AG10803 (cell line): ENCODE data around the gene ZNF837.
"Not testable (repeated sequence)": the region's sequence is repeated elsewhere in the genome, so short reads cannot be mapped to it uniquely, and the experiment has no call there.

ENCODE experiments used
- DNase-seq: peaks from one replicate; pipeline ENCODE4 v3.0.0; 2010; ENCODE audit warnings: low read depth
- H3K4me3 ChIP-seq: 2 replicates; pipeline ENCODE4 v1.5.1; 2011; ENCODE audit warnings: mild to moderate bottlenecking, low read length, control low read depth
- TF ChIP-seq, protein P1 (sequence below): conservative IDR thresholded peaks from 2 replicates; pipeline ENCODE4 v1.5.1; 2011; ENCODE audit warnings: mild to moderate bottlenecking, low read length, control low read depth, inconsistent platforms

ZNF837 gene

DNA sequence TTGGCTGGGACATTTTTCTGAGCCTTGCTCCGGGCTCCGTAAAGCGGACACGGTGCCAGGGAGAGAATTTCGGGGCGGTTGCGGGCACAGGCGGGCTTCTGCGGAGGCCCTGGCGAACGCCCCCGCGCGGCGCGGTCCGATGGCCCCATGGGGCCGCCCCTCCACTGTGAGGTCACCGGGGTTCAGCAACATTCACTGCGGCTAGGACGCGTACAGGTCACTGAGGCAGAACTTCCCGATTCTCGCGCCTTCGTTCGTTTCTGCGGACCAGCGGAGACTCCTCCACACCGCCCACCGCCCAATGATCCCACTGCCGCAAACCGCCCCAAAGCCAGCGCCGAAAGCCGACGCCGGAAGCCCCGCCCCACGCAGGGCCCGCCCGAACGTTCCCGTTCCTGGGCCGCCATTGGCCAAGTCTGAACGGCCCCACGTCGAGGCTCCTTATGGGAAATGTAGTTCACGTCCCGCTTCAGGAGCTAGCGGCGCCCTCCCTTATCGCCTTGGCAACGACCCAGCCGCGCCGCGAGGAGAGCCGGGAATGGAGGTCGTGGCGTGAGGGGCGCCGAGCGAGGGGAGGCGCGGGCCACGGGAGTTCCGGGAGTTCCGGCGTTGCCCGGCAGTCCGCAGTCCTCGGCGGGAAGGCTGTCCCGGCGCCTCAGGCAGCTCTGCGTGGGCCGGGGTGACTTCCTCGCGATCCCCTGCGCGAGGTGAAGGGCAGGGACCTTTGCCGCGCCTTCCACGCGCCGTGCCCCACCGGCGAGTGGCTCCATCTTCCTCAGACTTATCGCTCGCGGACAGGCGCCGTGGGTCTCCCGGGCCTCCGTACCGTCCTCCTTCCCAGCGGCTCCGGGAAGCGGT is 27.6 kb upstream of the ZNF837 start, which contains the start of gene ZNF584:
TSS of gene ZNF584 (plus strand) at position 498 of the 858 bp plus-strand sequence. CDS start 499 bp downstream, outside the sequence.
- TF ChIP-seq, protein P1, sequence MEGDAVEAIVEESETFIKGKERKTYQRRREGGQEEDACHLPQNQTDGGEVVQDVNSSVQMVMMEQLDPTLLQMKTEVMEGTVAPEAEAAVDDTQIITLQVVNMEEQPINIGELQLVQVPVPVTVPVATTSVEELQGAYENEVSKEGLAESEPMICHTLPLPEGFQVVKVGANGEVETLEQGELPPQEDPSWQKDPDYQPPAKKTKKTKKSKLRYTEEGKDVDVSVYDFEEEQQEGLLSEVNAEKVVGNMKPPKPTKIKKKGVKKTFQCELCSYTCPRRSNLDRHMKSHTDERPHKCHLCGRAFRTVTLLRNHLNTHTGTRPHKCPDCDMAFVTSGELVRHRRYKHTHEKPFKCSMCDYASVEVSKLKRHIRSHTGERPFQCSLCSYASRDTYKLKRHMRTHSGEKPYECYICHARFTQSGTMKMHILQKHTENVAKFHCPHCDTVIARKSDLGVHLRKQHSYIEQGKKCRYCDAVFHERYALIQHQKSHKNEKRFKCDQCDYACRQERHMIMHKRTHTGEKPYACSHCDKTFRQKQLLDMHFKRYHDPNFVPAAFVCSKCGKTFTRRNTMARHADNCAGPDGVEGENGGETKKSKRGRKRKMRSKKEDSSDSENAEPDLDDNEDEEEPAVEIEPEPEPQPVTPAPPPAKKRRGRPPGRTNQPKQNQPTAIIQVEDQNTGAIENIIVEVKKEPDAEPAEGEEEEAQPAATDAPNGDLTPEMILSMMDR = peak; percentile 19
- peak within 1 kb of the TSS; percentile 93 for H3K4me3 ChIP-seq
- DNase-seq = peak; percentile 87

DNA sequence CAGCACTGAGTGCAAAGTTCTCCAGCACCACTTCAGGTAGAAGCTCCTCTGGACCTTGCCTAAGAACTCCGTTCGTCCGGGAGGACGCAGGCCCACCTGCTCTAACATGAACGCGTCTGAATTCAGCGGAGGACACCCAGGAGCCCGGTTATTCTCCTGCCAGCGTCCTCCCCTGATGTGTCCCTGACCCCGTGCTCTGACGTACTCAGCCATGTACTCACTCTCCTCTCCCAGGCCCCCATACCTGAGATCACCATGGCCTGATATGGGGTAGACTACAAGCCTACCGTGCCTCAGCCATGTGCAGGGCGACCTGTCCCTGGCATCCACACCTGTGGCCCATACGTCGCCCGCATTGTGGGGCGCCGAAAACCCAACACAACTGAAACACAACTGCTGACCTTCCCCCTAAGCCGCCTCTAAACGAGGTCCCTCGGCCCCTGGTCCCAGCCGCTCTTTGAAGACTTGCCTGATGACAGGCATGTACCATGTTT is 26.9 kb upstream of the ZNF837 start:
- no peak for DNase-seq
- TF ChIP-seq, protein P1 = no peak
- peak overlapping the region; percentile 93 for H3K4me3 ChIP-seq

DNA sequence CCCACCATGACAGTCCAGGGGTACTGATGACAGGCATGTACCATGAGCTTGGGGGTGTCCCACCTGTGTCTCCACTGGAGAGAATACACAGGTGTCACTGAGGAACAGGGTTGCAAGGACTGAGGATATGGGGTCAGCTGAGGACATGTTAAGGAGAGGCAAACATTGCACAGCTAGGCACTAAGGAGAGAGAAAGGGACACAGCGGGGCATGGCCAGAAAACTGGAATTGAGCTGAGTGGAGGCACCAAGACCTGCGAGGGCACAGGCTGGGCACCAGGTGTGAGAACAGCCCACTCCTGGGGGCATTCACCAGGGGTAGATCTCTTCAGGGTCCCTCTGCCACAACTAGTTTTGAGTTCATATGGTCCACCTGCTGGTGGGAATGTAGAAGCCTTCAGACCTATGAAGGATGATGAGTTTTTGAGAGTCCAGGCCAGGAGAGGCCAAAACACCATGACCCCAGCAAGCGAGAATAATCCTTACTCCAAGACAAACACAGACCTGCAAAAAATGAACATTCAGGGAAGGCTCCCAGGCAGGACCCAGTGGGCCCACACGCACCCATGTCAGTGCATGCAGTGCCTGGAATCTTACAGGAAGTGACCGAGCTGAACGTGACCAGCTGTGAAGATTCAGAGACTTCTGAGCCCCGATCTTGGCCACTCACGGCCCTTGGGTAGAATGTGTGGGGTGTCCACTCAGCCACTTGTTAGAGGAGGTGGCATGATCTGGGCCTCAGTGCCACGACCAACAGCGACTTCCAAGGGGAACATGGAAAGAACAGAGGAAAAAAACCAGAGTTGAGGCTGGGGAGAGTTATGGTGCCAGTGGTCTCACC is 26.2 kb upstream of the ZNF837 start:
- H3K4me3 ChIP-seq = peak overlapping the region; percentile 93
- TF ChIP-seq, protein P1 = peak; percentile 46
- DNase-seq = no peak

DNA sequence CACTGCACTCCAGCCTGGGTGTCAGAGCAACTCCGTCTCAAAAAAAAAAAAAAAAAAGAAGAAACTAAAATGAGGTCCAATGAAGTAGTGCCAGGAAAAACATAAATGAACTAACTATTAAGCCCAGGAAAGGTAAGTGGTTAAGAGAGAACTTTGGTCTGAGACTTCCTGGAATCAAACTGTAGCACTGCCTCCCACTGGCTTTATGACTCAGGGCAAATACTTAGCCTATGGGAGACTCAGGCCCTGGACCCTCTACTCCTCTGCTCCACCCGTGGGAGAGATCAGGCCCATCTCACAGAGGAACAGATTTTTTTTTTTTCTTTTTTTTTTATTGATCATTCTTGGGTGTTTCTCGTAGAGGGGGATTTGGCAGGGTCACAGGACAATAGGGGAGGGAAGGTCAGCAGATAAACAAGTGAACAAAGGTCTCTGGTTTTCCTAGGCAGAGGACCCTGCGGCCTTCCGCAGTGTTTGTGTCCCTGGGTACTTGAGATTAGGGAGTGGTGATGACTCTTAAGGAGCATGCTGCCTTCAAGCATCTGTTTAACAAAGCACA is 23.2 kb upstream of the ZNF837 start:
- not testable (repeated sequence) for H3K4me3 ChIP-seq, DNase-seq

DNA sequence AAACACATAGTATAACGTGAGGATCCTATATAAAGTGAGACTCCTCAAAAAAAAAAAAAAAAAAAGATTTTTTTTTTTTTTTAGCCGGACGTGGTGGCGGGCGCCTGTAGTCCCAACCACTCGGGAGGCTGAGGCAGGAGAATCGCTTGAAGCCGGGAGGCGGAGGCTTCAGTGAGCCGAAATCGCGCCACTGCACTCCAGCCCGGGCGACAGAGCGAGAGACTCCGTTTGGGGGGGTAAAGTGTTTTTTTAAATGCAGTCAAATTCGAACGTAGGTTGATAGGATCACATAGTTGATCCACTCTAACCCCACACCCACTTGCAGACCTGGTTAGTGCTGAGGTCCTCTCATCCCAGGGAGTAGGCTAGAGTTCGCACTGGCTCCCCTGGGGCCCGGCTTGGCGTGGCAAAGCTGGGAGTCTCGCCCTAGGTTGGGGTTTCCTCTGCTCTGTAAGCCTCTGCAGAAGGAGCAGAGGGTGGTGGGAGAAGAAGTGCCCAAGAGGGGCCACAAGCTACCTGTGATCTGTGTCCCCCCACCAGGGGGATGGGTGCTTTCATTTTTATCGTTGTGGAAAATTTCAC is 21.1 kb upstream of the ZNF837 start:
- no peak for DNase-seq
- TF ChIP-seq, protein P1 = no peak
- H3K4me3 ChIP-seq = peak overlapping the region; percentile 78

DNA sequence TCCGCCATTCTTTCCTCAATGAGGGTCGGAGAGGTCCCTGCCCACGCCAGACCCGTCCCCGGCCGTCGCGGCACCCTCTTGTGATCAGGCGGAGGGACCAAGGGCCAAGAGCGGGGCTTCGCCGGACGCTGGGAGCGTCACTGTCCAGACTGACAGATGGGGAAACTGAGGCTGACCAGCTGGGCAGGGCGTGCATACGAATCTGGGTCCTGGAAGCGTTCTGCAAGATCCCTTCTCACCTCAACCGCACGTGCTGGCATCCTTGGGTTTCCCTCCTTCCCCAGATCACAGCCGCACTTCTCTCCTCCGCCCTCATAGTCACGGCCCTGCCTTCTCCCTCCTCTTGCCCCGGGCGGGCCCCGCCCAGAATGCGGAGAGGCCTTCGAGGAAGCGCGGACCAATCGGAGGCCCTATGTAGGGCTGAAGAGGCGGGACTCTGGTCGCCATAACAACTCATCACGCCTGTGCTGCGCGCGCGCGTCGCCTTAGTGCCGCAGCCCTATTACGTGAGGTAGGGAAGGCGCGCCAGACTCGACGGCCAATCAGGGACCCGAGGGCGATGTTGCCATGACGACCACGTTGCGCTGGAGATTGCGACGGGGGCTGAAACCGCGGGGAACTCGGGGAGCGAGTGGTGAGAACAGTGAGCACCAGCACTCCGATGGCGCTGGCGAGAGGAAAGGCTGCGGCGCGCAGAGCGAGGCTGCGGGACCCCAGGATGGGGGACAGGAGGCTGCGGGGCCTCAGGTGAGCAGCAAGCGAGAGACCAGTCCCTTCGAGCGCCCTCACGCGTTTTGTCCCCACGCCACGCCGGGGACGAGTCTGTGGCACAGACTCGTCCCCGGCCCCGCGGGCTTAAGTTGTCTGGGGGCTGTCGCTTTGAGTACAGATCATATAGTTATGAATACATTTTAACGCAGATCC is 20.3 kb upstream of the ZNF837 start:
- H3K4me3 ChIP-seq = peak overlapping the region; percentile 78
- TF ChIP-seq, protein P1 = no peak

More for the DNA sequence above, 20.3 kb upstream of the ZNF837 start:
- DNase-seq = peak; percentile 99
